ENCODE measurements around the gene ARRDC3.
"Not testable (repeated sequence)": the region's sequence is repeated elsewhere in the genome, so short reads cannot be mapped to it uniquely, and the experiment has no call there.

The ARRDC3 gene

DNA sequence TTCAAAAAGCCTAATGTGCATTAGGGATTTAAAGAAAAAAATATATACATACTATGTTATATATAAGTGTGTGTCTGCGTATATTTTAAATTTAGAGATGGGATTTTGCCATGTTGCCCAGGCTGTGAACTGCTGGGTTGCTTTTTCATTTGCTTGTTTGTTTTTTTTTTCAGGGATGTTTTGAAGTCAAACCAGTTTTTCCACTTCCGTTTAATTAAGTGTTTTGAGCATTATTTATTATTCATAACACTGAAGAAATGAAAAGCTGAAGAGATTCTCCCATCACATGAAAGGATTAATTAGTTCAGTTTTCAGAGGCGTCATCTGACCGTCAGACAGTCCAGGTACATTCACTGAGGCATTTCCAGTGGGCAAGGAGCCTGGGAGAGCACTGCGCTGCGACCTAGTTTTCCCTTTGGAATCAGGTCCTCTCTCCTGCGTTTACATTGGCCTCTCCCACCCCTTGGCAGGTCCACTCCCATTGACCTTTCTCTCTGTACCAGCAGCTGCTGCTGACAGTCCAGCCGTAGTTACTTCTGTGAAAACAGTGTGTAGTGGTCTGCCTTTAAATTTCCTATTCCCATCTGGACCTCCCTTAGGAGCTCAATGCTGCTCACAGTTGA is 26.0 kb downstream of the ARRDC3 start:
- DNase-seq, result no peak

DNA sequence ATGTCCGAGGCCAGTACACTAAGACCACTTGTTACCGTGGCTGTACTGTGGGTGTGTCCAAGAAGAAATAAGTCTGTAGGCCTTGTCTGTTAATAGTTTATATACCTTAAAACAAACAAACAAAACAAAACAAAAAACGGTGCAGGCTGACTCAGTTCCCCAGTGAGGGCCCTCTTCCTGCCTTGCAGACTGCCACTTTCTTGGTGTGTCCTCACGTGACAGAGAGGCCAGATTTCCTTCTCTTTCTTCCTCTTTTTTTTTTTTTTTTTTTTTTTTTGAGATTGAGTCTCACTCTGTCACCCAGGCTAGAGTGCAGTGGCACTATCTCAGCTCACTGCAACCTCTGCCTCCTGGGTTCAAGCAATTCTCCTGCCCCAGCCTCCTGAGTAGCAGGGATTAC is 28.2 kb downstream of the ARRDC3 start:
- not testable (repeated sequence) for DNase-seq

DNA sequence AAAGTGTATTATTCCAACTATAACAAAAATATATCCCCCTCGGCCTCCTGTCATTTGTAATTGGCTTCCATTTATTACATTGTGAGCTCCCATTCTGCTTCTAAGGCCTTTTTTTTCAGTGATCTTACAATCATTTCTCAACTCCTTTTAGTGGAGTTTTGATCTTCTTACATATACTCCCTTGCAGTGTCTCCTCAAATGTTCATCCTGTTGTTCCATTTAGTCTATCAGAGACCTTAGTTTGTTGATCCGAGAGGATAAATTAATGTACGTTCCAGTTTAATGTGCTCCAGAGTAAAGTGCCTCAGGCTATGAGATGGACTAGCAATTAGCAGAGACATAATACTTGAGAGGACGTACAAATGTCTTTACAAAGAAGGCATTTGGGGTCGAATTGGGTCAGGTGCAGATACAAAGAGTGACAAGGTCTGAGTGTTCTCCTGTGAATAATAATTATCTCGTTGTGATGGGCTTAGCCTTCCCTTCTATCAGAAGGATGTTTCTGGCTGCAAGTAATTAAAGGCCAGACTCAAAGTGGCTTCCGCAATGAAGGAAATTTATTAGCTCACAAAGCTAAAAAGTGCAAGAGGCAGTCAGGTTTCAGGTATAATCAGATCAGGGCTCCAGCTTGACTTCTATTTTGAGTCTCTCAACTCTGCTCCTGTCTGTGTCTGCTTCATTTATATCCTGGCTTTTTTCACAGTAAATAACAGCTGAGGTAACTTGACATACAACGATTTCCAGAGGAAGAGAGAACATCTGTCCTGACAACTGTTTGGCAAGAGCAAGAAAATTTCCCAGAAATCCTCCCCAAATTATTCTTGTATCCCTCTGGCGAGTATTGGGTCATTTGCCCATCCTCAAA is 30.1 kb downstream of the ARRDC3 start:
- no peak for DNase-seq

DNA sequence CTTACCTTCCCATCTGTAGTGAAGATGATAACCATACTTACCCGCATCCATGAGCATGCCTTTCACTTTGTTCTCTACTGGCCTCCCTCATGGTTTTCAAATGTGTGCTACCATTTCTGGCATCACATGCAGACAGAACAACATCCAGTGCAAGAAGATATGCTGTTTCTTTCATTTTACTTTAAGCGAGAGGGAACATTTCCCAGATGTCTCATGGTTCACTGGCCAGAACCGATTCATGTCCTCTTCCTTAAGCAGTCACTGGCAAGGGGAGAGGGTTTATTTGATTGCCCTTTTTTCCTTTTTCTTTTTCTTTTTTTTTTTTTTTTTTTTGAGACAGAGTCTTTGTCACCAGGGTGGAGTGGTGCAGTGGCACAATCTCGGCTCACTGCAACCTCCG is 37.7 kb downstream of the ARRDC3 start:
- DNase-seq, result no peak

DNA sequence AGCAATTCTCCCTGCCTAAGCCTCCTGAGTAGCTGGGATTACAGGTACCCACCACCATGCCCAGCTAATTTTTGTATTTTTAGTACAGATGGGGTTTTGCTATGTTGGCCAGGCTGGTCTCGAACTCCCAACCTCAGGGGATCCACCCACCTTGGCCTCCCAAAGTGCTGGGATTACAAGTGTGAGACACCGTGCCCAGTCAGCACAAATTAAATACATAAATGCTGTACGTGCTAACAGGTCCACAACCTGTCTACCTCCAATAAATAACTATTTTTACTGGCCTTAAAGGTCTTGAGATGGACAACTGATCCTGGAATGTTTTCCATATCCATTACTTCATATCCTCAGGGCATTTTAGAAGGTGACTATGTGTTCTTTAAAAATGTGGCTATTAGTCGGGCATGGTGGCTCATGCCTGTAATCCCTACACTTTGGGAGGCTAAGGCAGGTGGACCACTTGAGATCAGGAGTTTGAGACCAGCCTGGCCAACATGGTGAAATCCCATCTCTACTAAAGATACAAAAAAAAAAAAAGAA is 38.4 kb downstream of the ARRDC3 start:
- not testable (repeated sequence) for DNase-seq

DNA sequence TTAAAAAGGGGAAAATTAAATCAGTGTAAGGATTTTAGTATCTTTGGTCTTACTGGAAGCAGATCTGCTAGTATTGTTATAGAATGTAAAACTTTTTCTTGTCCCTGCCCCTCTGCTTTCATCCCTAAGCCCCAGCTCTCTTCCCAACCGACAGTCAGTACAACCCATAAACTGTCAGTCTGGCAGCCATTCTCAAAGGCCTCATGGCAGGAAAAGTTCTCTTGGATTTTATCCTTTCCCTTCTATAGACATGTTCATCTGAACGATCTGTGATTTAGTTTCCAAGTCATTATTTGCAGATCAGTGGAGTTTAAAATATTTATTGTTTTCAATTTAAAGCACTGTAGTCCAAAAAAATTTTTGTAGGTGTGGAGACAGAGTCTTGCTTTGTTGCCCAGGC is 39.2 kb downstream of the ARRDC3 start:
- no peak for DNase-seq

DNA sequence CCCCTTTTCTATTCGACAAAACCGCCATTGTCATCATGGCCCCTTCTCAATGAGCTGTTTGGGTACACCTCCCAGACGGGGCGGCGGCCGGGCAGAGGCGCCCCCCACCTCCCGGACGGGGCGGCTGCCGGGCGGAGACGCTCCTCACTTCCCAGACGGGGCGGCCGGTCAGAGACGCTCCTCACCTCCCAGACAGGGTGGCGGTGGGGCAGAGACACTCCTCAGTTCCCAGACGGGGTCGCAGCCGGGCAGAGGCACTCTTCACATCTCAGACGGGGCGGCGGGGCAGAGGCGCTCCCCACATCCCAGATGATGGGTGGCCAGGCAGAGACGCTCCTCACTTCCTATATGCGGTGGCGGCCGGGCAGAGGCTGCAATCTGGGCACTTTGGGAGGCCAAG is 40.2 kb downstream of the ARRDC3 start:
- not testable (repeated sequence) for DNase-seq

DNA sequence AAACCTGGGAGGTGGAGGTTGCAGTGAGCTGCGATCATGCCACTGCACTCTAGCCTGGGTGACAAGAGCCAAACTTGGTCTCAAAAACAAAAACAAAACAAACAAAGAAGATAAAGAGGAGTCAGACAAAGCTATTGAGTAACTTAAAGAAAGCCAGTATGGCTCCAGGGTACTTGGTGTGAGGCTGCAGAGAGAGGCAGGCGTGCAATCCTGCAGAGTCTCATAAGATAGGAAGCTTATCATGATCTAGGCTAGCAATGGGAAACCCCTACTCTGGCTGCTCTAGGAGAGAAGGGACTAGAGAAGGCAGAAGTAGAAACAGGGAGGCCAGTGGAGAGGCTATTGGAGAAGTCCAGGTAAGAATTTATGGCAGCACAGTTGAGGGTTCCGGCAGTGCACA is 42.0 kb downstream of the ARRDC3 start:
- DNase-seq, result no peak

DNA sequence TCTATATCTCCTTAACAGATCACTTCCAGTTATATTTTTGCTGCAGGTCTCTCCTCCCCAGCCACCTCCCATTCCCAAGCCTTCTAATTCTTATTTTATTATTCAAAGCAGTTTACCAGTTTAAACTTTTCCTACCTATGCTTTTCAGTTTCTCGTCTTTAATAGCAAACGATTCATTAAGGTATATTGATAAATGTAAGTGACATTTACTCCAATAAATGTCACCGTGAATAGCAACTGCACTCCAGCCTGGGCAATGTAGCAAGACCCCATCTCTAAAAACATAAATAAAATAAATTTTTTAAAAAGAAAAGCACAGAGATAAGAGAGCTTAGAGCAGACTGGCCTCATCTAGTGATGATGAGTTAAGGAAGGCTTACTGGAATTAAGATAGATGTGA is 42.6 kb downstream of the ARRDC3 start:
- no peak for DNase-seq

DNA sequence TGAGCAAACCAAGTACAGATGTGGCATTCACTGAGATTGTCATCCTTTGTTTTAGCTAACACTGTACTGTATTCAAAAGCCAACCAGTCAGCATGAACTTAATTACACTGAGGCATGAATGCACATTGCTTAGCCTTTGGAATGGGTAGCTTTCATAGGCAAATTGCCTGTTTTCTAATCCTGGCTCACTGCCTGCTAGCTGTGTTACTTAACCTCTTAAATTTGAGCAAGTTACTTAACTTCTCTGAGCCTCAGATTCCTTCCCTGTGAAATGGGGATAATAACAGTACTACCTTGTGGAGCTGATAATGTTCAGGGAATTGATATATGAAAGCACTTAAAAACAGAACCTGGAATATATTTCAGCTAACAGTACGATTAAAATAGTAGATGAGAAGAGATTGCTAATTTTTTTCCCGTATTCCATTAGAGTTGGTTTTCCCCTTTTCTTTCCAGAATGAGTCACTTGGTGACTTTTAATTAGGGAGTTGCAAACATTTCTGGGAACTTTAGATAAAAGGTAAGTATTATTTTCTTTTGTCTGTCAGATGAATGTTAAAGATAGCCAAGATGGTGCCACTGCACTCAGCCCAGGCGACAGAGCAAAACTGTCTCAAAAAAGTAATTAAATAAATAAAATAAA is 43.9 kb downstream of the ARRDC3 start:
- DNase-seq, result no peak

DNA sequence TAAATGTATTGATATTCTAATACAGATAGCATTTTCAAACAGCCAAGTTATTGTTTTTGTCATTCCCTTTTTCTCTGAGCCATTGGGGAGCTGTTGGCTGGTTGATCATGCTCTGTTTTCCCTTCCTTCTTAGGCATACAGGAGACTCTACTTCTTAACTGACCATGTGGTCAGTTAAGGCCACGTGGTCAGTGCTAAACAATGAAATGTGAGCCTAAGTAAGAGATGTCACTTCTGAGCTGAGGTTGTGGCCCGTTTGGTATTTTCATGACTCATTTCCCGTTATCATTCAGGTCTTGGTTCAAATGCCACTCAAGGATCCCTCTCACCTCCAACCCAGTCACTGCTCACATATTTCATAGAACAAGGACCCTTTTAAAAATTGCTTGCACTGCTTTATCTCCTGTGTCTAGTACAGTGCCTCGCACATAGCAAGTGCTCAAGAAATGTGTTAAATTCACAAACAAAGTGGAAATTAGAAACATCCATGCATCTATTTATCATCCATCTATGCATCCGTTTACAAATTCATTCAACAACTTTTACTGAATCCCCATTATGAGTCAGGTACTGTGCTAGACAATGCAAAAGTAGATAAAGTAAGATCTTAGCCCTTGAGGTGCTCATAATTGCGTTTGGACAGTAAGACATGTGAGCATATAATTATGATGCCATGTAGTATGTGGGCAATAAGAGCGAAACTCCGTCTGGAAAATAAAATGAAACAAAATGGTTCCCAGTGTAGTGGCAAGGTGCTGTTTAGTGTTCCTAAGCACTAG is 50.7 kb downstream of the ARRDC3 start:
- DNase-seq, result peak; percentile 60 to 91

DNA sequence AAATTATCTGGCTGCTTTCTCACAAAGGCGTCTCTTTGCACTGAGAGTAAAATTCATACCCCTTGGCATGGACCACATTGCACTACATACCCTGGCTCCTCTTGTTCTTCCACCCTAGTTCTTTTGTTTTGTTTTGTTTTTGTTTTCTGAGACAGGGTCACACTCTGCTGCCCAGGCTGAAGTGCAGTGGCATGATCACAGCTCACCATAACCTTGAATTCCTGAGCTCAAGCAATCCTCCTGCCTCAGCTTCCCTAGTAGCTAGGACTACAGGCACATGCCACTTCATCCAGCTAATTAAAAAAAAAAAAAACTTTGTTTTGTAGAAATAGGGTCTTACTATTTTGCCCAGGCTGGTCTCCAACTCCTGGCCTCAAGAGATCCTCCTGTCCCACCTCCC is 51.4 kb downstream of the ARRDC3 start:
- no peak for DNase-seq

DNA sequence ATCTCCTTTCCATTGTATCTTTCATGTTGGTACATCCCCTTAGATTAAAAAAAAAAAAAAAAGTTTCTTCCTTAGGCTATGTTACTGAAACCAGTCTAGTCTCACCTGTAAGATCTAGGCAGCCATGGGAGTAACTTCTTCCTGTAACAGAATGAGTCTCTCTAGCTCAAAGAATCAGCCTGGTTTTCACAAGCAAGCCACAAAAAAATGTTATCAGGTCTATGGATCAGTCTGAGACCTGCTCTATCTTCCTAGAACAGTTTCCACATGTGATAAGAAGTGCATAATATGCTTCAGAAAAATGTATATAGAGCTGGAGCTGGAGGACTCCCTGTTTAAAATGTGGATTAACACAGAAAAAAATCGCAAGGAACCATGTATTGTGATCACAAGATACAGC is 53.8 kb downstream of the ARRDC3 start:
- DNase-seq, result no peak

DNA sequence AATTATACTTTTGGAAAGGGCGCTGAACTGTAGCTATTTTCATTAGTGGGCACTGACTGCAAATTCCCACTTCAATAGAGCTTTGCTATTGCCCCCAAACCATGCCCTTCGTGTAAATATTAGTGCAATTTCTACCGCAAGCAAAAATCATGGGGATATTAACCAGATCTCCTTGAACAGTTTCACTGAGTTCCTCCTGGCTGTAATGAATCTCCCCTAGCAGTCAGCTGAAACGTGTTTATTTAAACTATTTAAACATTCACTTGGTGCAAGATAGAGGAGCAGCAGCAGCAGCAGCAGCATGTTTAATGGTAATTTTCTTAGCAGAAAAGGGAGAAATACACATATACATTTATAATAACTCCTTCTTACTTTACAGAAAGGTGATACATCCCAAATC is 54.4 kb downstream of the ARRDC3 start:
- no peak for DNase-seq

DNA sequence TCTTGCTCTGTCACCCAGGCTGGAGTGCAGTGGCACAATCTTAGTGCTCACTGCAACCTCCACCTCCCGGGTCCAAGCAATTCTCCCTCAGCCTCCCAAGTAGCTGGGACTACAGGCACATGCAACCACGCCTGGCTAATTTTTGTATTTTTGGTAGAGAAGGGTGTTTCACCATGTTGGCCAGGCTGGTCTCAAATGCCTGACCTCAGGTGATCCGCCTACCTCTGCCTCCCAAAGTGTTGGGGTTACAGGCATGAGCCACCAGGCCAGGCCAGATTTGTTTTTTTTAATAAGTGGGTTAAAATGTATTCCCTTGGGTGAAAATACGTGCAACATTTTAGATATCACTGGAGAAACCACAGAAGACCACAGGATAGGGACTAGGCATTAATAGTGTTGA is 60.1 kb downstream of the ARRDC3 start:
- DNase-seq, result not testable (repeated sequence)

DNA sequence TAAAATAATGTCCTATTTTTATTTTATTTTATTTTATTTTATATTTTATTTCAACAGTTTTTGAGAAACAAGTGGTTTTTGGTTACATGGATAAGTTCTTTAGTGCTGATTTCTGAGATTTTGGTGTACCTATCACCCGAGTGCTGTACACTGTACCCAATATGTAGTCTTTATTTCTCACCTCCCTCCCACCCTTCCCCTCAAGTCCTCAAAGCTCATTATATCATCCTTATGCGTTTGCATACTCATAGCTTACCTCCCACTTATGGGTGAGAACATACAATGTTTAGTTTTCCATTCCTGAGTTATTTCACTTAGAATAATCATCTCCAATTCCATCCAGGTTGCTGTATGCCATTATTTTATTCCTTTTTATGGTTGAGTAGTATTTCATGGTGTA is 63.5 kb downstream of the ARRDC3 start:
- DNase-seq, result no peak

DNA sequence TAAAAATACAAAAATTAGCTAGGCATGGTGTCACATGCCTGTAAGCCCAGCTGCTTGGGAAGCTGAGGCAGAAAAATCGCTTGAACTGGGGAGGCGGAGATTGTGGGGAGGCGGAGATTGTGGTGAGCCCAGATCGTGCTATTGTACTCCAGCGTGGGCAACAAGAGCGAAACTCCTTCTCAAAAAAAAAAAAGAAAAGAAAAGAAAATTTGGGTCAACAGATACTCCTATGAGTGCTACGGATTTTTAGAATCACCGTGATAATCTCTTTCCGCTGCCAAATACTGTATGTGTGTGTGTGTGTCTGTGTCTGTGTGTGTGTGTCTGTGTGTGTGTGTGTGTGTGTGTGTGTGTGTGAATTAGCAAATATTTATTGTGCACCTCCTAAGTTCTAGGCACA is 64.4 kb downstream of the ARRDC3 start:
- no peak for DNase-seq

Measured in SW 1271 (cell line).